Testis (tissue), 2 donors: Measurements from ENCODE around the gene TENM4.

Source experiments
- CTCF ChIP-seq, 3 experiments: fragments of 450-650 bp in 2 of 3; fragments of 200-600 bp in 1 of 3; sonication (generic) in 1 of 3; IDR thresholded peaks; one replicate each; pipeline ENCODE4 v1.5.1; 2016 to 2019; ENCODE audit warnings: antibody characterized with exemption in 3 of 3, mild to moderate bottlenecking in 2 of 3, moderate library complexity in 1 of 3
- POLR2A ChIP-seq: fragments of 450-650 bp; IDR thresholded peaks from one replicate; pipeline ENCODE4 v1.6.1; 2017; ENCODE audit warnings: antibody characterized with exemption, mild to moderate bottlenecking, moderate library complexity

- no peak for TF ChIP-seq CTCF (IDR thresholded peaks at IDR 0.05)
- TF ChIP-seq POLR2A: no peak
Observed at GRCh38 chr11:79417069-79417920, 23.5 kb downstream of the TENM4 start.
